HEK293T (cell line): ENCODE measurements around the gene NFAM1.

Experiments used
- ARNT ChIP-seq: fragments of 450-650 bp; IDR thresholded peaks from 2 replicates; pipeline ENCODE4 v1.6.1; 2017; ENCODE audit warnings: mild to moderate bottlenecking
- FOXA1 ChIP-seq: fragments of 450-650 bp; IDR thresholded peaks from 2 replicates; pipeline ENCODE4 v1.6.1; 2016; ENCODE audit warnings: mild to moderate bottlenecking
- FOXM1 ChIP-seq: fragments of 450-650 bp; IDR thresholded peaks from 2 replicates; pipeline ENCODE4 v1.6.1; 2017; ENCODE audit warnings: mild to moderate bottlenecking, borderline replicate concordance
- HDGF ChIP-seq: fragments of 450-650 bp; IDR thresholded peaks from 2 replicates; pipeline ENCODE4 v1.6.1; 2017; ENCODE audit warnings: antibody characterized with exemption, borderline replicate concordance
- L3MBTL2 ChIP-seq: fragments of 450-650 bp; conservative IDR thresholded peaks from 2 replicates; pipeline ENCODE4 v1.6.1; 2016; ENCODE audit warnings: mild to moderate bottlenecking
- NFRKB ChIP-seq: fragments of 450-650 bp; IDR thresholded peaks from 2 replicates; pipeline ENCODE4 v1.6.1; 2016; ENCODE audit warnings: mild to moderate bottlenecking, moderate library complexity
- SP1 ChIP-seq: fragments of 450-650 bp; IDR thresholded peaks from 2 replicates; pipeline ENCODE4 v1.6.1; 2017
- SUZ12 ChIP-seq: fragments of 450-650 bp; IDR thresholded peaks from 2 replicates; pipeline ENCODE4 v1.6.1; 2016; ENCODE audit warnings: mild to moderate bottlenecking
- ZNF384 ChIP-seq: fragments of 450-650 bp; IDR thresholded peaks from 2 replicates; pipeline ENCODE4 v1.6.1; 2016
- TF ChIP-seq, protein P1 (sequence below): fragments of 450-650 bp; IDR thresholded peaks from 2 replicates; pipeline ENCODE4 v1.6.1; 2016

DNA sequence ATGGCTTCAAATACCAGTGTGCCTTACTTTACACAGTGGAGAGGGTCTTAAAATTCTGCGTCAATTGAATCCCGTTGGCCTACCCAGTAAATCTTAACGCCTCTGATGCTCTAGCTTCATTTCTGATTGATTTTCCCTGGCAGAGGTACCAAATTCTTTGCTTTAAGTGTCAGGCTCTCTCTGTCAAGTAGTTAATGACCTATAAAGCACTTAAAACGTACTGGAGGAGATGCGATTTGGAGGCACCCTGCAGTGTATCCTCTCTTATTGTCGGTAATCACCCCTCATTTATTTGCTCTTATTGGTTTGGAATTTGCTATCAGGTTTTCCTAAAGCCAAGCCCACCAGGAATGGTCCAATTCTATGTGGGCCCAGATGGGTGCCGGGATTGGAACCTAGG, 59.2 kb downstream of the NFAM1 start:
- TF ChIP-seq ARNT = no peak
- no peak for TF ChIP-seq FOXM1
- no peak for TF ChIP-seq HDGF
- TF ChIP-seq FOXA1 = no peak
- no peak for TF ChIP-seq SP1
- TF ChIP-seq L3MBTL2 = no peak
- TF ChIP-seq NFRKB = no peak
- TF ChIP-seq, protein P1, sequence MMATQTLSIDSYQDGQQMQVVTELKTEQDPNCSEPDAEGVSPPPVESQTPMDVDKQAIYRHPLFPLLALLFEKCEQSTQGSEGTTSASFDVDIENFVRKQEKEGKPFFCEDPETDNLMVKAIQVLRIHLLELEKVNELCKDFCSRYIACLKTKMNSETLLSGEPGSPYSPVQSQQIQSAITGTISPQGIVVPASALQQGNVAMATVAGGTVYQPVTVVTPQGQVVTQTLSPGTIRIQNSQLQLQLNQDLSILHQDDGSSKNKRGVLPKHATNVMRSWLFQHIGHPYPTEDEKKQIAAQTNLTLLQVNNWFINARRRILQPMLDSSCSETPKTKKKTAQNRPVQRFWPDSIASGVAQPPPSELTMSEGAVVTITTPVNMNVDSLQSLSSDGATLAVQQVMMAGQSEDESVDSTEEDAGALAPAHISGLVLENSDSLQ = no peak
- no peak for TF ChIP-seq SUZ12
- no peak for TF ChIP-seq ZNF384
